Measurements from ENCODE around the gene INTS11.

GRCh38 chr1:1349256-1350012, 25.0 kb upstream of the INTS11 start, which contains the start of gene DVL1:
- TF ChIP-seq CTCF (IDR thresholded peaks at IDR 0.05 in 8 of 11, conservative IDR thresholded peaks at IDR 0.05 in 3 of 11) (peak in 9 of 11 experiments; percentile 25 to 64 (median 51)), POLR2A (IDR thresholded peaks at IDR 0.05) (no peak)
